Endometrial microvascular endothelial cells (primary cell): ENCODE results near the gene TUBA4A. TPM values are rescaled to one million over a fixed set of nuclear protein-coding genes. Genes with fewer than 3 reads are reported as not detected.

Experiments
- in situ Hi-C: cut with HindIII; loops from 2 replicates; pipeline ENCODE4 v1.10.0; 2017; ENCODE audit warnings: low sequenced_read_pairs, low pct_unique_long_range_greater_than_20kb; ENCODE audit errors: inconsistent ontology term
- total RNA-seq: library from RNA; depleted of rRNA; stranded (reverse); fragments of >200 nt; gene quantifications from one replicate; pipeline ENCODE4 v1.2.3, GENCODE V29; 2015; ENCODE audit errors: inconsistent ontology term

Gene TUBA4A
- total RNA-seq, 1 donor from 2014 or later: 18.4 TPM

- in situ Hi-C loops: no loop called here
These were observed 34.7 kb downstream of the TUBA4A start, which contains the start of gene ABCB6 for GRCh38 chr2:219218732-219219701. TSS of gene ABCB6 (minus strand) at chr2:219218958. CDS start at chr2:219218673, 285 bp downstream.

GRCh38 chr2:219218217-219218731, 35.4 kb downstream of the TUBA4A start:
- in situ Hi-C loops: no loop called here

GRCh38 chr2:219216535-219216915, 37.2 kb downstream of the TUBA4A start:
- in situ Hi-C loops: no loop called here

GRCh38 chr2:219215871-219216534, 37.7 kb downstream of the TUBA4A start:
- in situ Hi-C loops: no loop called here

GRCh38 chr2:219214786-219215185, 38.9 kb downstream of the TUBA4A start:
- in situ Hi-C loops: no loop called here

- in situ Hi-C loops: no loop called here
These were observed 39.6 kb downstream of the TUBA4A start for GRCh38 chr2:219214141-219214540.

- in situ Hi-C loops: no loop called here
These were observed 40.1 kb downstream of the TUBA4A start for GRCh38 chr2:219213486-219214071.

- in situ Hi-C loops: no loop called here
These were observed 40.7 kb downstream of the TUBA4A start for GRCh38 chr2:219213026-219213415.

- in situ Hi-C loops: no loop called here
These were observed 42.8 kb downstream of the TUBA4A start for GRCh38 chr2:219210886-219211362.

GRCh38 chr2:219210196-219210885, 43.4 kb downstream of the TUBA4A start:
- in situ Hi-C loops: no loop called here

- in situ Hi-C loops: no loop called here
These were observed 44.2 kb downstream of the TUBA4A start for GRCh38 chr2:219209236-219210195.

- in situ Hi-C loops: no loop called here
These were observed 45.6 kb downstream of the TUBA4A start for GRCh38 chr2:219207884-219208740.

- in situ Hi-C loops: no loop called here
These were observed 46.4 kb downstream of the TUBA4A start for GRCh38 chr2:219207134-219207883.

- in situ Hi-C loops: no loop called here
These were observed 47.2 kb downstream of the TUBA4A start, which contains the start of gene ZFAND2B for GRCh38 chr2:219206328-219207133. TSS of gene ZFAND2B (plus strand) at chr2:219206782. CDS start at chr2:219206988, 206 bp downstream.

GRCh38 chr2:219205981-219206327, 47.8 kb downstream of the TUBA4A start:
- in situ Hi-C loops: no loop called here
